HL-60/S4 (cell line): Measurements from ENCODE around the gene POGZ.
"Not testable (repeated sequence)": the region's sequence is repeated elsewhere in the genome, so short reads cannot be mapped to it uniquely, and the experiment has no call there.

Experiments
- in situ Hi-C: fragments of 300-500 bp; cut with MboI; formaldehyde crosslinking; loops from 2 replicates; pipeline ENCODE4 v1.14.3; 2022; ENCODE audit warnings: low sequenced_read_pairs

Gene POGZ

GRCh38 chr1:151428068-151428467 is 31.2 kb downstream of the POGZ start:
- in situ Hi-C loops, result loop anchor here (25.0 kb wide), 1 partner anchor 309 kb away; no protein-coding TSS in a partner anchor

GRCh38 chr1:151425103-151425502 is 34.2 kb downstream of the POGZ start:
- in situ Hi-C loops, result loop anchor here (25.0 kb wide), 1 partner anchor 312 kb away; no protein-coding TSS in a partner anchor

- in situ Hi-C loops, result no loop called here
Observed at GRCh38 chr1:151419819-151420218, 39.5 kb downstream of the POGZ start.

- in situ Hi-C loops, result no loop called here
Observed at GRCh38 chr1:151418081-151418480, 41.2 kb downstream of the POGZ start.

GRCh38 chr1:151416231-151416630 is 43.1 kb downstream of the POGZ start:
- in situ Hi-C loops, result no loop called here

GRCh38 chr1:151411884-151412283 is 47.4 kb downstream of the POGZ start:
- in situ Hi-C loops, result no loop called here

GRCh38 chr1:151408891-151409290 is 50.4 kb downstream of the POGZ start:
- in situ Hi-C loops, result no loop called here

- in situ Hi-C loops, result no loop called here
Observed at GRCh38 chr1:151407304-151407703, 52.0 kb downstream of the POGZ start.

GRCh38 chr1:151406176-151406575 is 53.1 kb downstream of the POGZ start:
- in situ Hi-C loops, result no loop called here

- in situ Hi-C loops, result no loop called here
Observed at GRCh38 chr1:151405187-151405951, 53.9 kb downstream of the POGZ start.

- in situ Hi-C loops, result no loop called here
Observed at GRCh38 chr1:151403612-151404011, 55.7 kb downstream of the POGZ start.

- in situ Hi-C loops, result no loop called here
Observed at GRCh38 chr1:151402764-151403163, 56.5 kb downstream of the POGZ start.

- in situ Hi-C loops, result no loop called here
Observed at GRCh38 chr1:151401860-151402259, 57.4 kb downstream of the POGZ start.

GRCh38 chr1:151401125-151401788 is 58.0 kb downstream of the POGZ start:
- in situ Hi-C loops, result no loop called here

- in situ Hi-C loops, result no loop called here
Observed at GRCh38 chr1:151399324-151400171, 59.7 kb downstream of the POGZ start, which contains the start of gene PSMB4. TSS of gene PSMB4 (plus strand) at chr1:151399573. CDS start at chr1:151399588, 15 bp downstream.

GRCh38 chr1:151396265-151396664 is 63.0 kb downstream of the POGZ start:
- in situ Hi-C loops, result not testable (repeated sequence)

GRCh38 chr1:151393583-151393982 is 65.7 kb downstream of the POGZ start:
- in situ Hi-C loops, result no loop called here

- in situ Hi-C loops, result no loop called here
Observed at GRCh38 chr1:151391079-151391563, 68.2 kb downstream of the POGZ start.

GRCh38 chr1:151390221-151391078 is 68.8 kb downstream of the POGZ start:
- in situ Hi-C loops, result not testable (repeated sequence)

GRCh38 chr1:151386002-151386401 is 73.3 kb downstream of the POGZ start:
- in situ Hi-C loops, result no loop called here
